COLO668 (cell line): ENCODE data around the gene RNF186.
"Not testable (repeated sequence)": the region's sequence is repeated elsewhere in the genome, so short reads cannot be mapped to it uniquely, and the experiment has no call there.

Source experiments
- DNase-seq: peaks from one replicate; lab custom pipeline; 2025; ENCODE audit not compliant: unreplicated experiment; lab: John Stamatoyannopoulos, UW

RNF186 gene

GRCh38 chr1:19825298-19825697, 10.2 kb upstream of the RNF186 start:
- DNase-seq: no peak

DNA sequence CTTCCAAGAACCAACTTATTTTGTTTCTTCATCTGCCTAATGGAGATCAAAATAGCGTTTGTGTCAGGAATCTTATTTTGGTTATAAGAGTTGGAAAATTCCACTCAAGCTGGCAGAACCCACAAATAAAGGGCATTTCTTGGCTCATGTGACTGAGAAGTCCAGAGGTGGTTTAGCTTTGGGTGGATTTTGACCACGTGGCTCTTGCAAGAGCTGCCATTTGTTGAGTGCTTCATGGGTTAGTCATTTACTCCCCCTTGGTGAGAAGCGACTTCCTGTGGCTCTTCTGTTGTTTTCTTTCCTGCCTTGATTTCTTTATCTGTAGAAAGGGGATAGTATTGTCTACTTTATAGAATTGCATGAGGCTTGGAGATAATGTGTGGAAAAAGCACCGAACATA, 9.5 kb upstream of the RNF186 start:
- DNase-seq: no peak

DNA sequence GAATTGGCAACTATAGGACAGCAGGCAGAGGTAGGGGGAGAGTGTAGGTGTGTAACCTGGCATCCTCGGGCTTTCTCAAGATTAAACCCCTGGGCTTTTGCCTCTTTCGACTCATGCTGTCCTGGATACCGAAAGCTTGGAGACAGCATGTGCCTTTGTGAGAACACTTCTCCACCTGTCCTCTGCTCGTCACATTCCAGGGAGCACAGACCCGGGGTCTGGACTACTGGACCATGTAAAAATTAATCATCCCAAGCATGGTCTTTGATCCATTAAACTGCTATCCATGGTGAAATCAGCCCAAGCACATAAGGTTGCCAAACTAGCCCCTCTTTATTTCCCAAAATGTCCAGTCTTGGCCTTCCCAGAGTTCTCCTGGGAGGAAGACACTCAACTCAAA, 9.0 kb upstream of the RNF186 start:
- DNase-seq: no peak

DNA sequence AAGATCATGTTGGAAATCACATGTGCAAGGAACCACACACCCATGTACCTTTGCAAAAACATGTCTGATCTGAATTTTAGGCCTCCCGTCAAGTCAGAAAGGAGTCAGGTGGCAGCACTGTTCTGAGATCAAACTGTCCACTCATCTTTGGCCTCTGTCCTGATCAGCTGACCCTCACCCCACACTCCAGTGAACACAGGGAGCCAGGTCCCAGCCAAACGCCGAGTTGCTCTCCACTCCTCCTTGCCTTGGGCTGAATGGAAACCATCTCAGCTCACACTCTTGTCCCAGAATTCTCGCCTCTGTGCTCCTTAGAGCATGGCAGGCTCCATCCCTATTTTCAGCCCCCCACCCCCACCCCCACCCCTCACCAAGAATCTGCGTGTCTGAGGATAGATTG, 4.6 kb upstream of the RNF186 start:
- no peak for DNase-seq

DNA sequence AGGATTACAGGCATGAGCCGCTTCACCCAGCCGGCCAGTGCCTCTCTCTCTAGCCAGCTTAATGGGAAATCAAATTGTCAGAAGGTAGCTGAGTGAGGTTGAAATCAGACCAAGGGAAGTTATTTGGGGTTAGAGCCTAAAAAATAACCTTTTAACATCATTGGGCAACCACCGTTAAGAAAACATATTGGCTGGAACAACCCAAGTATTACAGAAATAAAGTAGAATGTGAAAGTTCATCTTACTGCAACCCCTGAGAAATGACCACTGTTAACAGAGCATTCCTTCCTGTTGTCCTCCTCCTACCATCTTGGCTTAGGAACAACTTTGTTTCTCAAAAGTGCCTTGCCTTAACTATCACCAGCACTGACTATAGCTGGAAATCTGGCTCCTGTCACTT, 3.2 kb upstream of the RNF186 start:
- no peak for DNase-seq

DNA sequence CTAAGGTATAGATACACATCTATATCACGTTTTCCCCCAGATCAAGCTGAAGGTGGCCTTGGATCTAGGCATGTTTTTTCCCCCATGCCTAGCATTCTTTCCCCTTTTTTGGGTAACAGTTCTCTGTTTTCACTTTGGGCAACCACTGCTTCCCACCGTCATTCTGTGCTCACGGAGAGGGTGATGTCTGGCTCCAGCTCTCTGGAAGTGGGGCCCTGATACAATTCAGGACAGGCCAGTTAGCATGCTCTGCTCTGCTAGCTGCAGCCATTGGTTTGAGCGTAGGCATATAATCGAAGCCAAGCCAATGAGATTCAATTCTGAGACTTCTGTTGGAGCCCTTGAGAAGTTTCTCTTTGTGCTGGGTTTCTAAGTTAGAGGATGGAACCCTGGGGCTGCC, 2.1 kb upstream of the RNF186 start:
- DNase-seq: no peak

GRCh38 chr1:19816737-19817086, 1.6 kb upstream of the RNF186 start:
- DNase-seq: not testable (repeated sequence)

DNA sequence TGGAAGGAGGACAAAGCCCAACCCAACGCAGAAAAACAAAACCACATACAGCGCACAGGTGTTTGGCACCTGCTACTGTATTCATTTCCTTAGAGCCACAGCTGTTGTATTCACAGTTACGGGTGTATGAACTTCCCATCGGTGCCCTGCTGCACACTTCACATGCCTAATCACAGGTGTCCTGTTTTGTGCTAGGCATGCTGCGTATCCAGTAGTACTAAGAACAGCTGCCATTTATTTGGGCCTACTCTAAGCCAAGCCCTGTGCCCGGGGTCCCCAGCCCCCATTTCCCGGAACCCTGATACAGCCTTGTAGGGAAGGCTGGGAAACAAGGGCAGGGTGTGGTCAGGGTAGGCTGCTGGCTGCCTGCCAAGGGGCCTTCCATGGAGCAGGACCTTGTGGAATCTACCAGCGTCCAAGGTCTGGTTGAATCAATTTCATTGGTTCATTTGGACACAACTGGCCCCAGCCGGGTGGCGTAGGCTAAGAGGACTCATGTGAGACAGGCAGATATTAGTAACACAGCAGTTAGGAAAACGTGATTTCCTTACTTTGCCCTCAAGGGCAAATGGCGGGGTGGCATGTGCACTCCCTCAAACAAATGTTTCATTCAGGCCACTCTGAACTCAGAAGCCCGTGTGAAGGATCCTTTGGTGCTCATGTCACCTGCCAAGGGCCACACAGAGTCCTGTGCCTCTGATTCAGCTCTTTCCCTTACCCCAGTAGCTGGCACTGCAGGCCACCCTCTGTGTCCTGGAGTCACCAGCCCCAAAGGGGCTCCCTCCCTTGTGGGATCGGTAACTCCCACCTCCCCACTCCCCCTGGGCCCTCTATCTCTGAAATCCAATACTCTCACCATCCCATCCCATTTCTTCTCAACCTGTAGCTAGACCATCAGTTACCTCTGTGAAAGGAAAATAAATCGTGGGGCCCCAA, 986 bp upstream of the RNF186 start:
- peak; percentile 100 for DNase-seq

DNA sequence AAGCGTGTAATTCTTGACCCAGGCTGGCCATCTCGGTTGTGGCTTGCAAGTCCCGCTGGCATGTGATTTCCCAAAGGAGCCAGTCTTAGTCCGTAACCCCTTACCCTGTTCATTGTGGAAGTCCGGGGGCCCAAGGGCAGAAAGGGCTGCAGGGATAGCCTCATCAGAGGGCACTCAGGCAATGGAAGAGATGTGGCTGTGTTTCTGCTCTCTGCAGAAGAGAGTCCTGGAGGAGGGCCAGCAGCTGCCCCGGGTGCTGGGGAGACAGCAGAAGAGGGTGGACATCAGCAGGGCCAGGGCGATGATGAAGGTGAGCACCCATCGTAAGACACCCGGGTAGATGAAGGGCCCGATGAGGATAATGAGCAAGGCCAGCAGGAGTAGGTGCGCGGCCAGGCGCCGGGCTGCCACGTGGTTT, 830 bp downstream of the RNF186 start:
- DNase-seq: peak; percentile 68

GRCh38 chr1:19813643-19813960, 1.5 kb downstream of the RNF186 start:
- no peak for DNase-seq

DNA sequence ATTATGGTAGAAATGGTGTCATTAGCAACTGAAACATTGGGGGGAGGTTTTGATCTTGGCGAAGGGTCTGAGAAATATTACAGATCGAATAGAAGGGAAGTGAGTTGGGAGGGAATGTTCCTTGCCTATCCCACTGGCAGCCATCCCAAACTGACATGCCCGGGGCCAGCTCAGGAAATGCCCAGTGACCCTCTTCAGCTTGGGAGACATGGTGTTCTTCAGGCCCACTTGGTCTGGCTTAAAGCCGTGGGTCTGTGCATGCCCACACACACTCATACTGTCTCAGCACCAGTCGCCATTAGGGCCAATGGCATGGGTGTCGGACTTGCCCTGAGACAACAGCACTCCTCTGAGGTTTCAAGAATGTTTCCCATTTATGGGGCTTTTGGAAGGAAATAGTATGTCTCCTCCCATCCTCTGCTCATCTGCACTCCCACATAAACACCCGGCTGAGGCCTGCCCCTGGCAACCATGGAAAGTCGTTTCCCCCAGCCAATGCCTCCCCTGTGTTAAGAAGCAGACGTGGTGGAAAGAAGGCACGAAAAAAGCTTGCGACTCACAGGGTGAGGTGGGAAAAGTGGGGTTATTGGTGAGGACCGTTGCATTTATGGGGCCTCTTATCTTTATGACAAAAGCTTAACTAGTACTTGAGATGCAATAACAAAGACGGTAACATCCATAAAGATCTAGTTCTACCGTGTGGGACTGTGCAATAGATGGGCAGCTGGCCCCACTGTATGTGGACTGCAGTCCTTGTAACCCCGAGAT, 2.0 kb downstream of the RNF186 start:
- no peak for DNase-seq

DNA sequence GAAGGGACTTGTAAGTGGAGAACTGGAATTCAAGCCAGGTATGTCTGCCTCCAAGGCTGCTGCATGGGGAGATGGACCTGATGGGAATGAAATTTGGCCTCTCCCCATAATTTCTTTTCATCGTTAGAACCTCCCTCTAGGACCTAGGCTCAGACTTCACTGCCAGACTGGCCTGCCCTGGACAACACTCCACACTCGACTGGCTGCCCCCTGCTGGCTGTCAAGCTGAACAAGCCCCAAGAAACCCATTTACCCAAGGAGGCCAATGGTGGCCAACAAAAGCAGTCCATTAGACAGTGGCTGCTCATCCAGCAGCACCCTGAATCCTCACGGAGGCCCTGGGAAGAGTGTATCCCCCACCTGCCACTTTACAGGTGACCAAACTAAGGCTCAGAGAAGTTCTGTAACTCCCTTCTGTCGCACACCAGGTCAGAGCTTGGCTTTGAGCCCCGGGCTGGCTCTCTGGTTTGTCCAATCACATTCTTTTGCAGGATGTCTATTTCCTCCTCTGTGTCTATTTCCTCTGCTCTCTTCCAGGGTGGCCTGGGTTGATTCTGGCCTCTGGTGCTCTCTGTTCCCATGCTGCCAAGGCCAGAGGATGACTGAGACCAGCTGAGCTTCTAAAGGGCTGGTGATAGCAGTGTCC, 3.8 kb downstream of the RNF186 start:
- peak; percentile 57 for DNase-seq

DNA sequence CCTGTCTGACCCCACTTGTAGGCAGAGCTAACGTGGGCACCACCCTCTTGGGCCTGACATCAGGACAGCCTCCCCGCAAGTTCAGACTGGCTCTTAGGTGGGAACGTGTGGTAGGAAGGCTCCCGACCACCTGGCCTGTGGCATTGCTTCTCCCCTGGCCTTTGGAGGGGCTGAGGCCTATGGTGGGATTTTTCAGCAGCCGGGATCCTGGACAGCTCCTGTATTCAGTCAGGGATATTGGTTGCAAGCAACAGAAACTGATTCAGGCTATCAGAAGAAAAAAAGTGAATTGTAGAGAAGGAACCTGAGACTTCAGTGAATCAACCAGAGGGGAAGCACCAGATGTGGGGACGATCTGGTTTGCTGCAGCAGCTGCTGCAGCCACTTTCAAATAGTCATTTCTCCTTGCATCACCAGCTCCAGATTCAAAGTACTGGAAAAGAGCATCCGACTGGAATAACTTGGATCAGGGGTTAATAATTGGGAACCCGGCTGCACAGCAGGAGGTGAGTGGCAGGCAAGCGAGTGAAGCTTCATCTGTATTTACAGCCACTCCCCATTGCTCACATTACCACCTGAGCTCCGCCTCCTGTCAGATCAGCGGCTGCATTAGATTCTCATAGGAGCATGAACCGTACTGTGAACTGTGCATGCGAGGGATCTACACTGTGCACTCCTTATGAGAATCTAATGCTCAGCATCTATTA, 5.9 kb downstream of the RNF186 start:
- DNase-seq: peak; percentile 61

DNA sequence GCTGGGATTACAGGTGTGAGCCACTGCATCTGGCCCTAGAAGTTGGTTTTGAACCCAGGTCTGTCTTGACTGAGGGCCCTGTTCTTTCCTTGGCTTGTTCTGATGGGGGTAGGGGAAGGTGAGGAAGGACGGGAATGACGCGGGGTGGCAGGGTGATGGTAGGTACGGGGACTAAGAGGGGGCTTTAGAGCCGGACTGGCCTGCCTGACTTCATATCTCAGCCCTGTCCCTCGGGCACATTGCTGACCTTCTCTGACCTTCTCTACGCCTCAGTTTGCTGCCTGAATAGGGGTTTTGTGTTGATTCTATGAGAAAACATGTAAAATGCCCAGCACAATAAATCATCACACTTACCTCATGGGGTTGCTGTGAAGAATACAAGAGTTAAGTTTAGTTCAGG, 6.7 kb downstream of the RNF186 start:
- DNase-seq: no peak

DNA sequence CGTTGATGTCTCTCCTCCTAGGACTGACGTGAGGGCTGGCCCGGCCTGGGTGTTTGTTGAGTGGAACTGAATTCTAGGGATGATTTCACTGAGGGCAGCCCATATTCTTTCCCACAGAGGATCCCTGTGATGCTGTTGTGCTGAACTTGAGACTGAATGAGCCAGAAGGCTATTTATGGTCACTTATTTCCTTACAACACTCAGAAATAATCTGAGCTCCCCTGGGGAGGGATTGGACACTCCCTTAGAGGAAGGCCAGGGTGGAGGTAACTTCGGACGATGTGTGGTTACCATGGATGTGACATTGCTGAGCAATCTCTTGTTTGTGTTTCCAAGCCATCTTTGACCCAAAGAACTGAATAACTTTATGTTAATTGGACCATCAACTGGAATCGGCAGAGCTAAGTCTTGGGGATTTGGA, 10.2 kb downstream of the RNF186 start:
- no peak for DNase-seq

DNA sequence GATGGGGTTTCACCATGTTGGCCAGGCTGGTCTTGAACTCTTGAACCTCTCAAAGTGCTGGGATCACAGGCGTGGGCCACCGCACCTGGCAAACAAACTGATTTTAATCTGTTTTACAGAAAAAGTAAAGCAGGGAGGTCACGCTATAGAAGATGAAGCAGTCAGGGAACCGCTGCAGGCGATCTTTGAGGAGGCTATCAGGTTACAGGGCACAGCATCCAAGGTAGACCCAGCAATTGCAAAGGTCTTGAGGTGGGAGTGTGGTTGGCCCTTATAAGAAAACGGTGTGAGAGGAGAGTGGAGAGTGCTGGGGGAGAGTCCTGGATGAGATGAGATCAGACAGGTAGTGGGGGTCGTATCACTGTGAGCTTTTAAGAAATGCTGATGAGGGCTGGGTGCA, 12.8 kb downstream of the RNF186 start:
- no peak for DNase-seq

GRCh38 chr1:19800076-19800804, 14.8 kb downstream of the RNF186 start:
- DNase-seq: peak; percentile 93

GRCh38 chr1:19799230-19800075, 15.6 kb downstream of the RNF186 start, which contains the start of gene TMCO4:
Gene TMCO4, minus strand, starts transcription at chr1:19799916. Its CDS starts 19,158 bp downstream, at chr1:19780758.
- peak; percentile 98 for DNase-seq

GRCh38 chr1:19798486-19799229, 16.4 kb downstream of the RNF186 start:
- DNase-seq: no peak
